RCC 7860 (cell line): ENCODE measurements around the gene NUBPL.
A peak's percentile ranks its signal among the peaks of the same experiment; 100 is the strongest.
"Not testable (repeated sequence)": the region's sequence is repeated elsewhere in the genome, so short reads cannot be mapped to it uniquely, and the experiment has no call there.

Experiments used
- DNase-seq: peaks from one replicate; pipeline ENCODE4 v3.0.0-alpha.2; 2015; ENCODE audit warnings: low spot score
- FAIRE-seq: peaks from 2 replicates; lab custom pipeline; 2012; peaks lifted over from hg19 to GRCh38; lab: Jason Lieb, UNC

NUBPL gene

DNA sequence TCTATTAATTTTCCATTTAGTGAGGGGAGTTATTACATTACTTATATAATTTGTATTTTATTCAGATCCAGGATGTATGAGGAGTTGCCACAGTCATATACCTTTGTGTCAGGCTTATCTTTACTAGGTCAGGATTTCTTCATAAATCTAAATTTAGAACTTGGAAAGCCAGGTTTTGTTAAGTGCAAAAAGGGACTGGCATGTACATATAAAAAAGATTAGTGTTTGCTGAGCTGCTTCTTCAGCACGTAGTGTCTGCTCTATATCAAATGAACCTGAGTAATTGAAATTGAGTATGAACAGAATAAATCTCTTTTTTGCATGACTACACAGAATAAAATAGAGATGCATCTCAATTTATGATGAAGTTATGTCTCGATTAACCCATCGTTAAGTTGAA is 157.4 kb downstream of the NUBPL start:
- no peak for DNase-seq

DNA sequence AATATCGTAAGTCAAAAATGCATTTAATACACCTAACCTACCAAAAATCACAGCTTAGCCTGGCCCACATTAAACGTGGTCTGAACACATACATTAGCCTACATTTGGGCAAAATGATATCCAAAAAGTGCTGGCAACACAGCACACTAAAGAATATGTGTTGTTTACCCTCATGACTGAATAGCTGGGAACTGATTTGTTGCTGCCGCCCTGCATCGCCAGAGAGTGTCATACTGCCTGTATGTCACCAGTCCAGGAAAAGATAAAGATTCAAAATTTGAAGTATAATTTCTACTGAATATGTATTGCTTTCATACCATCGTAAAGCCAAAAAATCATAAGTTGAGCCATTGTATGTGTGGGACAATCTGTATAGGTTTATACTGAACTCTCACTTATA is 157.8 kb downstream of the NUBPL start:
- no peak for FAIRE-seq

More for the DNA sequence above, 157.4 kb downstream of the NUBPL start:
- no peak for FAIRE-seq

DNA sequence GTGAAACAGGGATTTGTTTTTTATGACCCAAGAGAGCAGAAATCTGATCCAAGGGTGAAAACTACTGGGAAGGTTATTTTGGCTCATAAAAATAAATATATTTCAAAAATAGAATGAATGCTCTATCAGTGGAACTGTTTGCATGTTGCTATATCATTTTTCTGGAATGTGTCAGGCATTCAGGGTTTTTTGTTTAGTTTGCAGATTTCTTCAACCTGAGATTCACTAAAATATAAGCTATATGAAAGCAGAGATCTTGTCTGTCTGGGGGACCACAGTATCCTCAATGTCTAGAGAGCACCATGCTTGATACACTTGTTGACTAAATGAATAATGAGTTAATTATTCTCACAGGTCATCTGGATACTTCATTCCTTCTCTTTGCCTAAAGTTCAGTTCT is 165.1 kb downstream of the NUBPL start:
- DNase-seq = no peak

More for the DNA sequence above, 157.8 kb downstream of the NUBPL start:
- DNase-seq = no peak

DNA sequence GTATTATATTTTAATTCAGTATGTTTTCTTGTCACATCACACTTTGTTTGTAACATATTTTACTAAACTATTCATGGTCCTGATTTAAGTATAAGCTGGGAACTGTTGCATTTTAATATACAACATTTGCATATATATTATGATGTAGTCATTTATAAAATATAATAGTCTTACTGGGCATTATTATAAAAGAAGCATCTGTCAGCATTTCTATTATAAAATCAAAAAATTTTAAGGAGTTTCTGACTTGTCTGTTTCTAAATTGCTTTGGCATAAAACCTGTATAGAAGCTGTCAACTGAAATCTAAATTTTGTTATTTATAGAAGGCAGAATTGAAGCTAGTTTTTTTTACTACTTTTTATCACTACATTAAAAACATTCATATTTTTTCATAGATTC is 166.6 kb downstream of the NUBPL start:
- FAIRE-seq (no peak), DNase-seq (no peak)

More for the DNA sequence above, 165.1 kb downstream of the NUBPL start:
- FAIRE-seq = no peak

DNA sequence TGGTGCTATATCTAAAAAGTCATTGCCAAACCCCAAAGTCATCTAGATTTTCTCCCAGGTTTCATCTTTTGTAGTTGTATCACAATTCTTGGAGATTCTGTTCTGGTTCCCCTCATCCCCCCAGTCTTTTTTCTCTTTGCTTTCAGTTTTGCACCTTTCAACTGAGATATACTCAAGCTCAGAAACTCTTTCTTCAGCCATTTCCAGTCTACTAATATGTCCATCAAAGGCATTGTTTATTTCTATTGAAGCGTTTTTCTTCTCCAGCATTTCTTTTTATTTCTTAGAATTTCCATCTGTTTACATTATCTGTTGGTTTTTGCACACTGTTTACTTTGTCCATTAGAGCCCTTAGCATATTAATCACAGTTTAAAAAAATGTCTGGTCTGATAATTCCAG is 179.5 kb downstream of the NUBPL start:
- DNase-seq = no peak
- no peak for FAIRE-seq

DNA sequence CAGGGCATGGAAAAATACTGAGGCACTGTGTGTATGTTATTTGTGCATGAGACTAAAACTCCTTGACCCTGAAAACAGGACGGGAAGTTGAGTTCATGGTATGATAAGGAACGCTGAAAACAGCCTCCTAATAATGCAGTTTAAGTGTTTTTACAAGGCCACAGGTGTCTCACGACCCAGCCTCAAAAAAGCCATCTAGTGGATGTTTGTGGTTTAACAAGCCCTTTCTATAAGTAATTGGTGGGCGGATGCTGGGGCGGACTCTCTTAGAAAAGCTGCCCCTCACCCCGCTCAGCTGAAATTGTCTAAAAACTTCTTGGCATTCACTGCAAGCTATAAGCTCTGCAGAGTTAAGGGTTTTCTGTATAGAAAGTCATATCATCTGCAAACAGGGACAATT is 184.5 kb downstream of the NUBPL start:
- no peak for FAIRE-seq

DNA sequence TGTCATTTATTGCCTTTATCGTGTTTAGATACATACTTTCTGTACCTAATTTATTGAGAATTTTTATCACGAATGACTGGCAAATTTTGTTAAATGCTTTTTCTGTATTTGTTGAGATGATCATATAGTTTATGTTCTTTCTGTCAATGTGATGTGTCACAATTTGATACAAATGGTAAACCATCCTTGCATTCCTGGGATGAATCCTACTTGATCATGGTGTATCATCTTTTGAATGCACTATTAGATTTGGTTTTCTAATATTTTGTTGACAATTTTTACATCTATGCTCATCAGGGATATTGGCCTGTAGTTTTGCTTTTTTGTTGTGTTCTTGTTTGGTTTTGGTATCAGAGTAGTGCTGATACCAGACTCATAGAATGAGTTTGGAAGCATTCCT is 185.1 kb downstream of the NUBPL start:
- DNase-seq (no peak), FAIRE-seq (no peak)

More for the DNA sequence above, 184.5 kb downstream of the NUBPL start:
- DNase-seq = no peak

DNA sequence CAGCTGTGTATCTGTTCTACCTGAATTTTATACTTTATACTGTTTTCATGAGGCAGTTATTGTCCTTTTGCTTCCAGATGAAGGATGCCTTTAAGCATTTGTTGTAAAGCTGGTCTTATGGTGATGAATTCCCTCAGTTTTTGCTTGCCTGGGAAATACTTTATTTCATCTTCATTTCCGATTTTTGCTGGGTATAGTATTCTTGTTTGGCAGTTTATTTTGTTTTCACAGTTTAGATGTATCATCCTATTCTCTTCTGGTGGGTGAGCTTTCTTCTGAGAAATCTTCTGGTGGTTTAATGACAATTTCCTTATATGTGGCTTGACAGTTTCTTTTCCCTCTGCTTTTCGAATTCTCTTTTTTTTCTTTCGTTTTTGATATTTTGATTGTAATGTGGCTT is 188.1 kb downstream of the NUBPL start:
- DNase-seq = no peak
- no peak for FAIRE-seq

DNA sequence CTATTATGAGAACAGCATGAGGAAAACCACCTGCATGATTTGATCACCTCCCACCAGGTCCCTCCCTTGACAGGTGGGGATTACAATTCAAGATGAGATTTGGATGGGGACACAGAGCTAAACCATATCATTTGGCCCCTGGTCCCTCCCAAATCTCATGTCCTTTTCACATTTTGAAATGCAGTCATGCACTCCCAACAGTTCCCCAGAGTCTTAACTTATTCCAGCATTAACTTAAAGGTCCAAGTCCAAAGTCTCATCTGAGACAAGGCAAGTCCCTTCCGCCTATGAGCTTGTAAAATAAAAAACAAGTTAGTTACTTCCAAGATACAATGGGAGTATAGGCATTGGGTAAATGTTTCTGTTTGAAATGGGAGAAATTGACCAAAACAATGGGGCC is 189.8 kb downstream of the NUBPL start:
- FAIRE-seq, DNase-seq: not testable (repeated sequence)

DNA sequence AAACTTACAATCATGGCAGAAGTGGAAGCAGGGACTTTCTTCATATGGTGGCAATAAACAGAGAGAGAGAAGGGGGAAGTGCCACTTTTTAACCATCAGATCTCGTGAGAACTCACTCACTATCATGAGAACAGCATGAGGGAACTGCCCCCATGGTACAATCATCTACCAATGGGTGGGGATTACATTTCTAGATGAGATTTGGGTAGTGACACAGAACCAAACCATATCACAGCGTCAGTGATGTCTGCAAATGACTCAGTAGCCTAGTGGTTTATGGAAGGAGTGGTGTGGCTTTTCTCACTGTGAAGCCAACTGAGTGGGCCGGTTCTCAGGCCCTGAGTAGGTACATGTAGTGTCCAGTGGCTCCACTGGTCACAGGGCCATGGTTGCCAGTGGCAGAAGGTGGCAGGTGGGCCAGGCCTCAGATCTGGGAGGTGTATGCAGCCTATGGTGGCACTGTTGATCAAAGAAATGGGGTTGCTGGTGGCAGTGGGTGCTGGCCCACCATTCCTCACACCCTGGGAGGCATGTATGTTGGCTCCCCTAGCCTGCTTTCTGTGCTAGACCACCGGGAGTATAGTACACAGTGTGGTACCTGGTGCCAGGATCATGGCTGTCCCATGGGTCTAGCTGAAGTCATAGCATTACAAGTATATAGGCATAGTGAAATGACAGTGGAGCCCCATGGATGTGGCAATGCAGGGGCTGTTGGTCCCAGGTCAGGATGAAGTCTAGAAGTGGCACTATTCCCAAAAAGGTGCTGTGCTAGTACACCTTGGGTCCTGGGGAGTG is 191.9 kb downstream of the NUBPL start:
- DNase-seq (no peak), FAIRE-seq (no peak)

DNA sequence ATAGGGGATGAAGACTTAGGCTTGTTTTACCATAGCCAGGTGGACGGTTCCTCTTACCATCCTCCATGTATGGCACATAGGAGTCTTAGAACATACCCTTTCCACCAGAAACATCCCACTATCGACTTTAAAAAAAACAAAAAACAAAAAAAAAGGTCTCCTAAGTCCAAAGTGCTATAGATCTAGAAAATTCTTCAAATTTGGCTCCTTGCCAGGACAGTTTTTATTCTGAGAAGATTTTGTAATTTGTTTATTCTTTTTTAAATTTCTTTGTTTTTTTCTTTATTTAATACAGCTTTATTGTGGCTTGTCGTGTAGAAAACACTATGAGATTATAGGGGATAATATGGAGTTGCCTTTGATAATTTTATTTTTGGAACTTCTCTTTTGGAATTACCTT is 197.7 kb downstream of the NUBPL start:
- DNase-seq (no peak), FAIRE-seq (no peak)

DNA sequence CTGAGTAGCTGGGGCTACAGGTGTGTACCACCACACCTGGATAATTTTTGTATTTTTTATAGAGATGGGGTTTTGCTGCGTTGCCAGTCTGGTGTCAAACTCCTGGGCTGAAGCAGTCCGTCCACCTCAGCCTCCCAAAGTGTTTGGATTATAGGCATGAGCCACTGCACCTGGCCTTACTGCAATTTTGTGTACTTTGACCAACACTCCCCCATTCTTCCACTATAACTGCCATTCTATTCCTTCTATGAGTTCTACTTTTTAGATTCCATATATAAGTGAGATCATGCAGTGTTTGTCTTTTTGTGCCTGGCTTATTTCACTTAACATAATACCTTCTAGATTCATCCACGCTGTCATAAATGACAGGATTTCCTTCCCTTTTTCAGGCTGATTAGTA is 199.1 kb downstream of the NUBPL start:
- FAIRE-seq (no peak), DNase-seq (no peak)

DNA sequence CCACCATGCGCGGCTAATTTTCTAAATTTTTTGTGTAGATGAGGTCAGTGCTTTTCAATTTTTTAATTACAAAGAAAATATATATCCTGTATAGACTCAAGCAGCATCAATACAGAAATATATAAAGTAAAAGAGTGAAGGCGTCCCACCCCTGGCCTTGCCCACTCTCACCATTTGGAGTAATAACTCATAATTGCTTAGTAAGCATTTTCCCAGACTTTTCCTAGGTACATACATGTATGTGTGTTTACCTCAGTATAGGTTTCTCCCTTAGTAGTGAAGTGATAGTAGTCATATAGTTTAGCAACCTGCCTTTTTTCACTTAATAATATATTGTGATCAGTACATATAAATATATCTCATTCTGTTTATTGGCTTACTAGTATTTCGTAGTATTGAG is 200.1 kb downstream of the NUBPL start:
- FAIRE-seq (no peak), DNase-seq (no peak)

DNA sequence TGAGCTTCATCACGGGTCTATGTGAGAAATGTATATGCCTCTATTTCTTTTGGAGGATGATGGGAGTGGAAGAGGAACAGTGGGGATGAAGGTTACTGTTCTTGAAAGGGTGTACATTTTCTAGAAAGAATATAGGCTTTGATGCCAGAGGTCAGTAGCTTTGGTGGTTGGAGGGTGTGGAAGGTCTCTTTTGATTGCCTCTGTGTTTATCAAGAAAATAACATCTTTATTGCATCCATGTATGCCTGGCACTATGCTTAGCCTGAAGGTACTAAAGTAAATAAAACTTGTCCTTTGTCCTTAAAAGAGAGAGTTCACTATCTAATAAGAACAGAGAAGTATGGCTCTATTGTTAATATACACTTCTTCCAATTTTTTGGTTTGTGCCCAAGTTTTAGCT is 201.8 kb downstream of the NUBPL start:
- FAIRE-seq = no peak
- DNase-seq = no peak

DNA sequence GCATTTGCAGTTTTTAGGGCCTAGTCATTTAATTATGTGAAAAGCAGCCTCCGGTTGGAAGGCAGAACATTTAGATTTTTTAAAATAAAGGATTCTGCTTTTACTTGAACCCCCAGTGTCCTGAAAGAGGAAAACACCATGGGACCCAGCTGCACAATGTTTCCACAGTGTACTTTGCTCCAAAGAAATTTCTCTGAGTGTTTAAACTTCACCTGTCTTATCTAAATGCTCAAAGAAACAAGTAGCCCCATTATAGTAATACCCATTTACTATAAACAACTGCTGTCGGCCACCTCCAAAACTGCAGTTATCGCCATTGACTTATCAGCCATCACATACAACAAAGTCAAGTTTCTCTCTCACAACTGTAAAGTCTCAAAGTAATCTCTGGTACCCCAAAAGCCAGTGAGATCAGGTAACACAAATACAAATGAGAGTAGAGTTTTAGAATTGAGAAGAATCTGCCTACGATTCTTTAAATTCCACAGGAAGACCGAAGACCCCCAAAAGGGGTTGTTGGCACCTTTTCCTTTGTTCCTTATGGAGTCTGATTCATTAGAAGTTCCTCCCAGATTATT is 205.2 kb downstream of the NUBPL start:
- FAIRE-seq (no peak), DNase-seq (no peak)

DNA sequence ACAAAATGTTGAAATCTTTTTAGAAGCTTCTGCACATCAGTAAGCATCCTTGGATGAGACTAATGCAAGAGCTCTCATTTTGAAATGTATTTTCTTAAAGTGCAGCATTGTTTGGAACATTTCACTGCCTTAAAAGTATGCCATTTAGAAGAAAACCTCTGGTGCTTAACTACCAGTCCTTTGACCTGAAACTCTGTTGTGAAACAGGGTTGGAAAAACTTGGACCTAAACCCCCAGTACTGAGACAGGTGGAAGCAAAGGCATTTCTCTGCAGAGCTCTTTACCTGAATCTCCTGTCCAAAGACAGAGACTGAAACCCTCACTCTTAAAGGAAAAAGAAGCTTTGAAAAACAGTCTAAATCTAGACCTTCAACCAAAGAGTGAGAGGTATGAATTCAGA is 207.2 kb downstream of the NUBPL start:
- DNase-seq = no peak
- FAIRE-seq = no peak

DNA sequence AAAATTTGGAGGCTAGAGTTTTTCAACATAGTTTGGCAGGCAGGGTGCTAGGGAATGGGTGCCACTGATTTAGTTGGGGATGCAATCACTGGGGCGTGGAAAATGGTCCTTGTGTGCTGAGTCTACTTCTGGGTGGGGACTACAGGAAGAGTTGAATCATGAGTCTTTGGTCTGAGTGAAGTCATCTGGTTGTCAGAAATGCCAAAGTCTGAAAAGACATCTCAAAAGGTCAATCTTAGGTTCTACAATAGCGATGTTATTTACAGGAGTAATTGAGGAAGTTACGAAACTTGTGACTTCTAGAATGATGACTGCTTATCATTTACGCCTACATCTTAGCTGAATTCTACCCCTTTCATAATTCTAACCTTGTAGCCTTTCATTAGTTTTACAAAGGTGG is 209.1 kb downstream of the NUBPL start:
- FAIRE-seq (no peak), DNase-seq (peak; percentile 5)

DNA sequence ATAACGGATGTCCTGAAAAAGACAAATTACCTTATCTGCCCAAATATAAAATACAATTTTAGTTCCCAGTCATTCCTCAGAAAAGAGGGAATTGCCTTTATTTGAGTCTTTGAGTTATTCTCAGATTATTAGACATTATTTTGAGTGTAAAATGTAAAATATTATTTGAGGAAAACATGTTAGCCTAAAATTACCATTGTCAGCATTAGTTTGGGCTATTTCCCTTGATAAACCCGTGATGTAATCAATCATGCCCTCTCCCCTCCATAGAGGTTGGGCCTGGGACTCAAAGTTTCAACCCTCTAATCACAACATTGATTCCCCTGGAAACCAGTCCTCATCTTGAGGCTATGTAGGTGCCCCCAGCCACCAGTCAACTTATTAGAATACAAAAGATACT is 213.4 kb downstream of the NUBPL start:
- DNase-seq = no peak
- no peak for FAIRE-seq

DNA sequence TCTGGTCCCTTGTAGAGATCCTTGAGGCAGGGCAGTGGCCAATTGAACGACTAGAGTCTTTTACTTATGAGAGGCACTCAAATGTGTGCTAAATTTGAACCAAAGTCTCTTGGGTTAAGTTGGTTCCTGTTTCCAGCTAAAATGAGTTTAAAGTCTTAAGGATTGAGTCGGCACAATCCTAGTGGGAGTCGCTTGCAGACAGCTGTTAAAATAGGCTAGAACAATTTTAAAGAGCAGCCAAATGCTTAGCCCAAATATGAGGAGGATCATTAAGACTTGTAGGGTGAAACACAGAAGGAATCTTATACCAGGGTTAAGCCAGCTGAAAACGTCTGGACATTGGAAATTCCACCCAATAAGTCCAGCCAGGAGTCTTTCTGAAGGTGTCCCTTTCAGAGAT is 216.1 kb downstream of the NUBPL start:
- DNase-seq = no peak
- FAIRE-seq = no peak

DNA sequence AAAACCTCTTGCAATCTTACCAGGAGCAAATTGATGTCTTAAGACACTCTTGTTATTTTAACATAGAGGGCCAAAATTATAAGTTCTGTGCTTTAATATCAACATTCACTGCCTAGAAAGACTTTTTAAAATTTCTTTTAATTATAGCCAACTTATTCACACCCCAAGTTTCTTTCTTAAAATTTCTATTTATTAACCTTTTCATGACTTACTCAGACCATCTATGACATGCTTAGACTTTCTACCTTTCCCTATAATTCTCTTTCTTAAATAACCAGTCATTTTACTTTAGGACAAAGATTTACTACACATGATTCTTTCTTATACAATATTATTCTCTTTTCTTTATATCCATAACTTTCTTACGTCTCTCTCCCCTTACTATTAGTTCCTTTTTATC is 220.4 kb downstream of the NUBPL start:
- DNase-seq (no peak), FAIRE-seq (no peak)

DNA sequence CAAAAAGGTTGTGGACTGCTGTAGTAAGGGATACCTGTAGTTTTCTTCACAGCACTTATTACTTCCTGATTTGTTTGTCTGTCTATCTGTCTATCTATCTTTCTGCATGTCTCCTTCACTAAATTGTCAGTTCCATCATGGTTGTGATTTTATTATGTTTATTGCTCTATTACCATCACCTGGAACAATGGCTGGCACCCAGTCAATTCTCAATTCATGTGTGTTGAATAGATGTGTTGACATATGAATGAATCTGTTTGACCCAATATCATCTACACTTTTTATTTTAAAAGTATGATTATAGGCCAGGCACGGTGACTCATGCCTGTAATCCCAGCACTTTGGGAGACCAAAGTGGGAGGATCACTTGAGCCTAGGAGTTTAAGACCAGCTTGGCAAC is 224.4 kb downstream of the NUBPL start:
- DNase-seq (no peak), FAIRE-seq (no peak)

DNA sequence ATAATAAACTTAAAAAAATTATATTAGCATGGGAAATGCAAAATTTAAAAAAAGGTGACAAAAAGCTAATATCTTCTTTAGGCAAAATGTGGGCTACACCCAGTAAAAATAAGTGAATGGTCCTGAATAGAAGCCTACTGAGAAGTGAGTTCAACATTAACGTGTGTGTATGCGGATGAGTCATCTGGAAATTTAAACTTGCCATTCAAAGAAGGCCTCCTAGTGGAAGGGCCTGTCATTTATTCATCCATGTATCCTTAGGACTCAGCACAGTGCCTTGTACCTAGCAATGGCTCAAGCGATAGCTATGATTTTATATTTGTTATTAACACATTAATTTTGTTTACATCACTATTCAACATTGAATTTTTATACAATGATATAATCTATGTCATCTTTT is 226.2 kb downstream of the NUBPL start:
- DNase-seq (no peak), FAIRE-seq (no peak)

DNA sequence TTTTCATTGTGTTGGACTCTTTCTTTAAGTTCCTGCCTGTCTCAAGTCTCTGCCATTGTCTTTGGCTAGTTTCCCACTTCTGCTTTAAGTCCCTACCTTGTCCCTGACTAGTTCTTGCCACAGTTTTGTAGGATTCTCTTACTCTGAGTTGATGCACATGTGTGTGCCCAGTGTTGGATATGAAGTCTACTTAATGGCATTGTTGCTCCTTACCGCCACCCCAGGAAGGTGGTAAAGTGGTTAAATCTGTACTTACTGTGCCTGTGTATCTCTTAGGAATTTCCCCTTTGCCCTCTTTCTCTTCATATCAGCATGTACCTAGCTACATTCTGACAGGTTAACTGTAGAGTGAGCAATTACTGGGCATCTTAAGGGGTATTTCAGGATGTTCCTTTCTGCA is 227.1 kb downstream of the NUBPL start:
- no peak for FAIRE-seq
- DNase-seq = no peak
